Stimulated activated CD8-positive, alpha-beta memory T cell treated with anti-CD3 and anti-CD28 coated beads, Interleukin-4, amount 100 ng/mL, for 4 hours (primary cell): ENCODE results near the gene JAZF1.

Source experiments
- DNase-seq, 2 donors: peaks; one replicate each; pipeline ENCODE4 v3.0.0-alpha.2; 2020; ENCODE audit warnings: low read depth in 2 of 2, low spot score in 1 of 2

JAZF1 gene

DNA sequence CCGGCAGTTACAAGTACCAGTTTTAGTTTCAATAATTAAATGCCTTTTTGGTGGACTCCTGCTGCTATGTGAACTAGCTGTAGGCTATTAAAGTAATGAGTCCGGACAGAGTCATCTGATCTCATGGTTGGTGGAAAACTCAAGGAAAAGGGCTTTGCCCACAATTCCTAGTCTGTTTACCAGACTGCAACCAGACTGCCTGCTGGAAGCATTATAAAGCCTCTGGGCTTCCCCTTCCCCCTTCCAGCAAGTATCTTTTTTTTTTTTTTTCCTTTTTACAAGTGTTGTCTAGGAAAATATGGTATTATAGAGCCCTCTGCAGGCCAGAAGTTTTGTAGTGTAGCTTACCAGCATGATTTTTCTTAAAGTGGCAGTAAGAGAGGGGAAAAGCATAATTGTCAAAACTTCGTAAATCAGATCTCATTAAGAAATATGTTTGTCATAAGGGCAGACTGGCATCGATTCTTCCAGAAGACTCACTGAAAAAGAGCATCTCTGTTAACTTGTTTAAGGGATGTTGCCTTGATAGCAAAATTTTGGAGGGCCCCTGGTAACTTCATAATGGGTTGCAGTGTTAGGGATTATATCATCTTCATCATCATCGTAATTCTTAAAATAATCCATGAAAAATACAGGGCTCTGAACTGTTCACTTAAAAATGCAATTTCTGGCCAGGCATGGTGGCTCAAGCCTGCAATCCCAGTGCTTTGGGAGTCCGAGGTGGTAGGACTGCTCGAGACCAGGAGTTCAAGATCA, 259.3 kb downstream of the JAZF1 start:
- DNase-seq = no peak

- no peak for DNase-seq
These were observed 260.2 kb downstream of the JAZF1 start for GRCh38 chr7:27920281-27920946.

- no peak for DNase-seq
These were observed 262.1 kb downstream of the JAZF1 start for GRCh38 chr7:27918503-27918902.

- no peak for DNase-seq
These were observed 262.8 kb downstream of the JAZF1 start for GRCh38 chr7:27917774-27918314.

GRCh38 chr7:27917119-27917518, 263.5 kb downstream of the JAZF1 start:
- DNase-seq = no peak

GRCh38 chr7:27916372-27916771, 264.2 kb downstream of the JAZF1 start:
- DNase-seq = no peak

- DNase-seq = no peak
These were observed 266.2 kb downstream of the JAZF1 start for GRCh38 chr7:27914409-27914808.

- DNase-seq = no peak
These were observed 267.8 kb downstream of the JAZF1 start for GRCh38 chr7:27912751-27913150.

DNA sequence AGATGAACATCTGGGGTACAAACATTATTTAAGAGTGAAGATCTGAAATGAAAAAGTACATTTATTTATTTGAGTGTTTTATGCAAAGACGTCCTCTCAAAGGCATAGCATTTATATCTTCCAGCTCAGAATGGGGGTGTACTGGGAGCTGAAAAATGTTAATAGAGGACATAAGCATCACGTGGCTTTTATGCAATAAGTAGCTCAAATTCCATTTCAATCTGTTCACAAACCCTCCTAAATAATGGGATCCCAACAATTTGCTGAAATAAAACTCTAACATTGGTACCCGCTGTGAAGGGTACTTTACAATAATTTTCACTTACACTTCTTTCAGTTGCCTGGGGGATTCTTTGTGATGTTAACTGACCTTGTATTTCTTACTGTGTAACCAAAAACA, 268.7 kb downstream of the JAZF1 start:
- DNase-seq = no peak

DNA sequence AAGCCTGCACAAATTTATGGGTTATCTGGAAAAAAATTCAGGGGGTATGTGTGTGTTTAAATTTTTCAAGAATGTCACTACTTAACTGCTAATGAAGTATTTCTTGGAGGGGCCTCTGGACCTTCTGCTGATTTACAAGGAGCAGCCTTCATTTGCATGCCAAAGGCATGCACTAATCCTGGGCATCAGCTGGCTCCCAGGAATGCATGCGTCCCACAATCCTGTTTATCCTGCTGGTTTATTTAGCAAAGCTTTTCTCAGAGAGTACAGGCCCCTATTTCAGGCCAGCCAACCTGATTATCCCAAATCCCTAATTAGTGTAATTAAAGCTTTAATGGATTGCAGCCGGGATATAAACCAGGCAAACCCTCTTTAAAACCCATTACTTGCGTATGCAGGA, 270.3 kb downstream of the JAZF1 start:
- DNase-seq = no peak

- DNase-seq = no peak
These were observed 271.9 kb downstream of the JAZF1 start for GRCh38 chr7:27908534-27909165.

DNA sequence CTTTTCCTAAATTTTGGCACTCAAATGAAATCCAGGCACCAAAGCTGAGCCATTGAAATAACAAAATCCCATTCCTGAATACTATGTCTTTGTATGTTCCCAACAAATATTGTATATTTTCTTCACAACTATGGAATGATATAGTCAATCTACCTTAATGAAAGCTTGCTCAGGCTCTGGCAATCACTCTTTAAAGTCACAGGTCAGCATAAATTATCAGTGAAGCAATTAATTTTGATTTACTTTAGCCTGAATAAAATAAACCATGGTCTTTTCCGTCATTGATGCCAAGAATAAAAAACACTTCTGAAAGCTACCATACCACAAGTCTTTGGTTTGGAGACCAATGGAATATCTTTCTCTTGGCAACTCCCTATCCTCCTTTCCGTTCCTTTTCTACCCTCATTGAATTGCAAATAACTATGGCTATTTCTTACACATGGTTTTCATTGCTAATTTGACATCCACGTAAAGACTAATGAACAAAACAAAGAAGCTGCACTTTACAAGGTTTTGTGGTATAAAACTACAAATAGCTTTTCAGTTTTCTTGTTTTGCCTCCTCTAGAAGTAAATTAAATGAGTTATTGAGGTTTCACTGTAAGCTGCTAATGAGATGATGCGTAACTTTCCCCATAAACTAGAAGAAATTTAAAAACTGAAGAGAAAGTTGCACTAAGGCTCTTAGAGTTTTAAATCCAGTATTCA, 274.1 kb downstream of the JAZF1 start:
- no peak for DNase-seq

DNA sequence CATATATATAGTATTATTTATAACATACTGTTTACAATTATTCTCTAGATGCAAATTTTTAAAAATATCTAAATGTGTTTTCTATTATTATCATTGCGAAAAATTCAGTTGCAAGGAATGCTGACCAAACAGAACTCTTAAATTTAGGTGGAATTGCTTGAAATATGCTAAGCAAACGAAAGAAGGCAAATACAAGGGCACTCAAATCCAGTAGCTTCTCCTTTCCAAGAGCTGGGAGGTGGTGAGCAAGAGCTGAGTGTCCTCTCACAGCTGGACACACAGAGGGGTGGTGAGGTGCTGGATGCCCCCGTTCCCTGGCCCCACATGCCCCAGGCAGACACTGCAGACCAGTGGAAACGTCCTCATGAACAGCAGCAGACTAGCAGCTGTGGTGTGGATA, 274.6 kb downstream of the JAZF1 start:
- no peak for DNase-seq

- peak in 1 of 2 donors; percentile 13 for DNase-seq
These were observed 279.4 kb downstream of the JAZF1 start for GRCh38 chr7:27901028-27901760.

- no peak for DNase-seq
These were observed 280.6 kb downstream of the JAZF1 start for GRCh38 chr7:27900006-27900405.

DNA sequence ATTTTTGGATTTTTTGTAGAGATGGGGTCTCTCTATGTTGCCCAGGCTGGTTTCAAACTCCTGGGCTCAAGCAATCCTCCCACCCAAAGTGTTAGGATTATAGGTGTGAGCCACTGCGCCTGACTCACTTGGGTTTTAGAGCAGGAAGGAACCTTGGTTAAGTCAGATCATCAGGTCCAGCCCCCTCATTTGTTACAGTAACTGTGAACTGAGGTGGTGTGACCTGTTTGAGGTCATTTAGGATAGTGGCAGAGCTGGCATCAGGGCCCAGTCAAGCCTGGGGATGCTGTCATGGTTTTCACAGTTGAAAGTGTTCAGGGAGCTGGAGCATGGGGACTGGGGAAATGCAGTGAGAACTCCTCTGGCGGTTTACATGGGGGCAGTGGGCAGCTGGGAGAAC, 281.0 kb downstream of the JAZF1 start:
- DNase-seq = peak in 1 of 2 donors; percentile 0

- no peak for DNase-seq
These were observed 283.2 kb downstream of the JAZF1 start for GRCh38 chr7:27897441-27897847.

GRCh38 chr7:27897001-27897400, 283.6 kb downstream of the JAZF1 start:
- DNase-seq = no peak

DNA sequence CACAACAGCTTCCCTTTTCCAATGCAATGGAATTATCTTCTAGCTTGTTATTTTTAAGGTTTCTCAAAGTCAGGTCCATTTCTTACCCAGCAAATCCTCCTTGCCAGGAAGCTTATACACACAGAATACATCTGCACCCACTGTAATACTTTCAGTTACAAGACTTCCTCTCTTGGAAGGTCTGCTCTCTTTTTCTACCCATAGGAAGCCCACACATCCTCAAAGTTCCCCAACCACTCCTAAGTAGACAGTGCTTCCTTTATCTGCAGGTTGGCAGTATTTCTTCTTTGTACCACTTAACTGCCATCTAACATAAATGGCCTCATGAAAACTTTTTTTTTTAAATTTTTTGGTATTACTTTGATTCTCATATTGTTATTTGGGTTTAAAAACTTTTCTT, 285.0 kb downstream of the JAZF1 start:
- DNase-seq = no peak

DNA sequence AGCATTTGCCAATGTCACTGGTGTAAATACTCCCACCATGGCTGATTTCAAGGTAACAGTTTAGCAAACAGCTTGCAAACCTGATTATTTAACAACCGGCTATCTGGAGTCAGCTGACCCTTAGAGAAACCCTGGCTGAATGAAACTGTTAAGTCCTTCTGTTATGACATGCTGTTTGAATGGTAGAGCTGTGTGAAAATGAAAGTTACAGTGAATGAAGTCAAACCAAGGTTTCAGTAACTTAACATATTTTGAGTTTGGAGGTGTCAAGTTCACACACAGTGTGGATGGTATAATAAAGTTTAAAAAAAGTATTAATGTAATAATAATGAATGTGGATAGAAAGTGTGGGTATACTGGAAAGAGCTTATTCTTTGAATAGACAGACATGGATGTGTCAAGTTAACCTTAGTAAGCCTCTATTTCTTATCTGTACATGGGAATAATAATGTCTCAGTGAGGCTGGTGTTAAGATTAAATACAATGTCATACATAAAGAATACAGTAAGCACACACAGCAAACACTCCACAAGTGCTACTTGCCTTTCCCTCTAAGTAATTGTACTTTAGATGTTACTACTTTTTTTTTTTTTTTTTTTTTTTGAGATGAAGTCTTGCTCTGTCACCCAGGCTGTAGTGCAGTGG, 290.3 kb downstream of the JAZF1 start:
- DNase-seq = no peak
